GM18951 (cell line): ENCODE measurements around the gene TMEM163.

Experiments used
- POLR2A ChIP-seq: IDR thresholded peaks from 4 replicates; pipeline ENCODE4 v1.6.1; 2011; ENCODE audit warnings: mild to moderate bottlenecking; ENCODE audit not compliant: insufficient read length, insufficient read depth; ENCODE audit errors: extremely low read depth
- in situ Hi-C: fragments of 300-500 bp; cut with MboI; formaldehyde crosslinking; loops from one replicate; pipeline ENCODE4 v1.12.0; 2022; ENCODE audit warnings: low sequenced_read_pairs, mixed read lengths, inconsistent platforms; ENCODE audit not compliant: unreplicated experiment

Gene TMEM163

DNA sequence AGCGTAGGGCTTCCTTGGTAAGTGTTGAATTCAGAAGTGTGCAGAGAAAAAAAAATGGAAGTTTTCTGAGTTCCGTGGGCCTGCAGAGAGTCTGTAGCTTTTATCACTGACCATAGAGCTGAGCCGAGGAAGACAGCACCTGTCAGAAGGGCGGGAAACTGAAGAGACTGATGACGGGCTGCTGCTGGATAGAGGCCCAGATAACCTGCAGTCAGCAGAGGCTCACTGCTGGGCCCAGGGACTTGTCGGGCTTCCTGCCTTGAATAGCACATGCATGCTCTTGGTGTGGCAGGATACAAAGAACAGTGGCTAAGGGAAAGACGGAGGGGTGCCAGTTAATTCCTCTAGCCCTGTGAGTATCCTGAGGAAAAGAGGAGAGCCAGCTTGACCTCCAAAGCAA lies 298.5 kb downstream of the TMEM163 start:
- TF ChIP-seq POLR2A = no peak
- in situ Hi-C loops = no loop called here

DNA sequence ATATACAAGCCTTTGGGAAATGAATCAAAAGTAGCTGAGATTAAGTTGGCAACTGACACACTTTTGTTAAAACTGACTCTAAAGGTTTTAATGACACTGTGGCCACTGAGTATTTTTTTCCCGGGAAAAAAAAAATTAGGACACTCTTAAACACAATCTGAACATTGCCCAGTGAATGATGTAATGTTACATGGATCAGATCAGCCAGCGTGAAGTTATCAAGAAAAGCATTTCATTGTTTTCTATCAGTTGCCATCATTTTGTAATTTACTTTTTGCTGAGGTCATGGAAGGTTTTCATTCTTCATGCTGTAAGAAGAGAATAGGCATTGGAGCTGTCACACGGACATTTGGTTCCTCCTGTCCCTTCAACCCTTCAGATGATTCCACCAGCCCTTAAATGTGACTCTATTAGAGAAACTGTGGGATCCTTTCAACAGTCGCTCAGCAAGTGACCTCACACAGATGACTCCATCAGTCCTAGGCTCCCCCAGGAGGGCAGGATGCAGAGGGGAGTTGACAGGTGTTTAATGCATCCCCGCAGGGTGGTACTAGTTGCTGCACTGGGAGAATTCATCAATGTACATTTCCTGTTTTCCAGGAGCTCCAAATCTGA lies 300.7 kb downstream of the TMEM163 start:
- in situ Hi-C loops = loop anchor here (10.0 kb wide), 1 partner anchor 293 kb away; no protein-coding TSS in a partner anchor
- no peak for TF ChIP-seq POLR2A

DNA sequence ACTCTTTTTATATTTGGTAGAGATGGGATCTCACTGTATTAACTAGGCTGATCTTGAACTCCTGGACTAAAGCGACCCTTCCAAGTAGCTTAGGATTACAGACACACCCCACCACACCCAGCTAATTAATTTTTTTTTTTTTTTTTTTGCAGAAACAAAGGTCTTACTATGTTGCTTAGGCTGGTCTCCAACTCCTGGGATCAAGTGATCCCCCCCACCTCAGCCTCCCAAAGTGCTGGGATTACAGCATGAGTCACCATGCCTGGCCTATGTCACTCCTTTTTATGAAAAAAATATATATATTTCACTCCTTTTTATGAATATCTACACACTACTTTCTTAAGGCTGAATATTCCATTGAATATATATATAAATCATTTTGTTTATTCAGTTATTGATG lies 302.2 kb downstream of the TMEM163 start:
- no peak for TF ChIP-seq POLR2A
- in situ Hi-C loops = loop anchor here (10.0 kb wide), 1 partner anchor 292 kb away; no protein-coding TSS in a partner anchor

DNA sequence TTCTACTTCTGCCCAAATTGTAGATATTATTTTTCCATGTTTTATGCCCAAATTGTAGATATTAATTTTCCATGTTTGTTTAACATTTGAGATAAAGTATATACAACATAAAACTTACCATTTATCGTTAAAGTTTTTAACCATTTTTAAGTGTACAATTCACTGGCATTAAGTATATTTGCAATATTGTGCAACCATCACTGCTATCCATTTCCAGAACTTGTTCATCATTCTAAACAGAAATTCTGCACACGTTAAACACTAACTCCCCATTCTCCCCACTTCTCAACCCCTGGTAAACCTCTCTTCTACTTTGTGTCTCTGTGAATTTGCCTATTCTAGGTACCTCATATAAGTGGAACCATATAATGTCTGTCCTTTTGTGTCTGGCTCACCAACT lies 302.8 kb downstream of the TMEM163 start:
- no peak for TF ChIP-seq POLR2A
- in situ Hi-C loops = loop anchor here (10.0 kb wide), 1 partner anchor 291 kb away; no protein-coding TSS in a partner anchor

GRCh38 chr2:134413912-134414311 lies 304.9 kb downstream of the TMEM163 start:
- TF ChIP-seq POLR2A = no peak
- in situ Hi-C loops = loop anchor here (10.0 kb wide), 1 partner anchor 289 kb away; no protein-coding TSS in a partner anchor

DNA sequence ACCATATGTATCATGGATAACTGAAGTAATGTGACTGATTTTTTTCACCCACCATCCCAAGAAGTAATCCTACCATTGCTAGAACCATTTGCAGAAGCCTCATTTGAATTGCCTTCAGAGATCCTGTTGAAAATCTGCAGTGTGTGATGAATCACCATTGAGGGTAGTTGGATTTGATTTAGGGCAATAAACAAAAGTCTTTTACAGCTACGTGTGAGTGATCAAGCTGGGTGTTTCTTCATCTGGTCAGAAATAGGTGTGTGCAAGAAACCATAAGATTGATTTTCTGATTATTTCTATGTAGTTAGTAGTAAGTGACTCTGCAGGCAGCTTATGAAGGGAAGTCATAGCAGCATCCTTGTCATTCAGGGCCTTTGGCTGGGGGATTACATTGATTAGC lies 305.4 kb downstream of the TMEM163 start:
- in situ Hi-C loops = loop anchor here (10.0 kb wide), 1 partner anchor 289 kb away; no protein-coding TSS in a partner anchor
- TF ChIP-seq POLR2A = no peak

DNA sequence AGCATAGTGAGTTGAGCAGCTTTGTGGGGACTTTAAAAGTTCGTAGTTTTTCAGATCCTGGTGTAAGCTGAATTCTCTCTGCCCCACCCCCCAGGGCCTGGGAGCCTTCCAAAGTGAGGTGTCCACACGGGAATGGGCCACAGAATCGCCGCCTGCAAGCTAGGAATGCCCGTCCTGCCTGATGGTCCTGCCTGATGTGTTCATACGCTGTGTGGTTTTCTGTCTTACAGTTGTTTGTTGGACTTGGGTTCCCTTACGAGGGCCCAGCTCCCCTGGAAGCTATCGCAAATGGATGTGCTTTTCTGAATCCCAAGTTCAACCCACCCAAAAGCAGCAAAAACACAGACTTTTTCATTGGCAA lies 306.2 kb downstream of the TMEM163 start:
- no peak for TF ChIP-seq POLR2A
- in situ Hi-C loops = loop anchor here (10.0 kb wide), 1 partner anchor 288 kb away; no protein-coding TSS in a partner anchor

DNA sequence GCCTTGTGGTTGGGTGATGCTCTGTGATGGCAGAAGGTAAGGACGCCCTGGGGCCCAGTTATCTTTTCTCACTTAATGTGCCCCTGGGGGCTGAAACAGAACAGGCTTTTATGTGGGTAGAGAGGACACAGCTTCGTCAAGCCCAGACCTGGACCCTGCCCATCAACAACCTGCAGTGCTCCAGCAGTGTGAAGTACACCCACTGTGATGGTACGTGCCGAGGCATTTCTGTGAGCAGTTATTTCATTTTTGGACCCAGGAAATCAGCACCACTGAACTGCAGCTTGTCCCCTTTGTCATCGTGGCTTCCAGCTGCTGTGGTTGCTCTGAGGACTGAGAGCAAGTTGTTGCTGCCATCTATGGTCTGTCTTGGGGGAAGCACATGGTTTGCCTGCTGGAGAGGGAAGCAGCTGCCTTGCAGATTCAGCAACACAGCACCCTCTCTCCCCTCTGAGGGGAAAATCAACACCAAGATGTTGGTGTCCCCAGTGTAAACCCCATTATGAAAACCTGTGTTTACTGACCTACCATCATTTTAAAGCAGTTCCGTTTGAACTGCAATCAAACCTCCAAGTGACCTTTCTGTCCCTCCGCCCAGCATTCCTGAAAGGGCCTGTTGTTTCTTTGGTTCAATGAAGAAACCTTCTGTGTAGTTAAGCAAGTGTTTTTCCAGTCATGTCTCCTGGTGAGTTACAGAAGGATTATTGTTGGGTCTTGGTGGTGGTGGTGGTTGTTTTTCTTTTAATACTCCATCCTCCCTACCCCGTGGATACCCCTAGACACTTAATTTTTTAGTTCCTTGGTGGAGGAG lies 306.8 kb downstream of the TMEM163 start:
- TF ChIP-seq POLR2A = no peak
- in situ Hi-C loops = loop anchor here (10.0 kb wide), 1 partner anchor 287 kb away; no protein-coding TSS in a partner anchor

DNA sequence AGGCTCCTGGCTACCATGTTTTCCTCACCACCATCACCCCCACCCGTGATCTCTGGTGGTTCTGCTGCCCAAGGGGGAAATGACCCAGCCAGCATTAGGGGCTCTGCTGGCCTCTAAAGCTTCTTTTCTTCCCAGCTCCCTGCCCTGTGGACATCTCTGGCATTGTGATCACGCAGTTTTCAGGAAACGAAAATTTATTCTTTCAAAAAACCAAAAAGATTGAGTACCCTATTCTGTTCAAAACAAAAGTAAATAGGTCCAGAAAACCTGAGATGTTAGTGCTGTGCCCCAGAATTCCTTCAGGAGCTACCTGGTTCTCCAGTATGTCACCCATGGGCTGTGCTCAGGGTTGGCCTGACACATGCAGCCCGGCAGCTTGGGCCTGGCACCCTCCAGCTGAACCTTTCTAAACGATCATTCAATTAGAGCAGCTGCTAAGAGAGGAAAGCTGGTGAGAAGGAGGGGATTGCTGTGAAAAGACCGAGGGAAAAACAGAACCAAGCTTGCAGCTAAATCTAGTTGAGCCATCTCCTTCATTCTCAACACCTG lies 307.4 kb downstream of the TMEM163 start:
- TF ChIP-seq POLR2A = no peak
- in situ Hi-C loops = loop anchor here (10.0 kb wide), 1 partner anchor 287 kb away; no protein-coding TSS in a partner anchor

- TF ChIP-seq POLR2A = no peak
- in situ Hi-C loops = loop anchor here (10.0 kb wide), 1 partner anchor 286 kb away; no protein-coding TSS in a partner anchor
Measured at GRCh38 chr2:134410831-134411231, 308.0 kb downstream of the TMEM163 start.

GRCh38 chr2:134410006-134410405 lies 308.8 kb downstream of the TMEM163 start:
- no peak for TF ChIP-seq POLR2A
- in situ Hi-C loops = loop anchor here (10.0 kb wide), 1 partner anchor 285 kb away; no protein-coding TSS in a partner anchor

DNA sequence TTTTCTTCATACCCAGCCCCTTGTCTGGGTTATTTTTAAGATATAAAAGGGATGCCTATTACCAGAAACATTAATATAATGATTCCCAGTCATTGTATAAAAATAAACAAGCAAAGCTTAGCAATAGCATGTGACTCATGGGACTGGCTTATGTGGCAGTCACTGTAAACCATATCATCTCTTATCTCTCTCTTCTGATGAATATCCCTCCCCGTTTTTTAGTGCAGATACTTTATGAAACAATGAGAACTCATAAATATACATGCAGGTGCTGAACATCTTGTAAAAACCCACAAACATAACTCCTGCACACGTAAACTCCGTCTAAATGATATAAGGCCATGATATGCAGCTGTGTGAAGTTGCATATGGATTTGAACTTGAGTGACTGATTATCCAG lies 310.0 kb downstream of the TMEM163 start:
- TF ChIP-seq POLR2A = no peak
- in situ Hi-C loops = no loop called here

GRCh38 chr2:134408386-134408785 lies 310.4 kb downstream of the TMEM163 start:
- no peak for TF ChIP-seq POLR2A
- in situ Hi-C loops = no loop called here

DNA sequence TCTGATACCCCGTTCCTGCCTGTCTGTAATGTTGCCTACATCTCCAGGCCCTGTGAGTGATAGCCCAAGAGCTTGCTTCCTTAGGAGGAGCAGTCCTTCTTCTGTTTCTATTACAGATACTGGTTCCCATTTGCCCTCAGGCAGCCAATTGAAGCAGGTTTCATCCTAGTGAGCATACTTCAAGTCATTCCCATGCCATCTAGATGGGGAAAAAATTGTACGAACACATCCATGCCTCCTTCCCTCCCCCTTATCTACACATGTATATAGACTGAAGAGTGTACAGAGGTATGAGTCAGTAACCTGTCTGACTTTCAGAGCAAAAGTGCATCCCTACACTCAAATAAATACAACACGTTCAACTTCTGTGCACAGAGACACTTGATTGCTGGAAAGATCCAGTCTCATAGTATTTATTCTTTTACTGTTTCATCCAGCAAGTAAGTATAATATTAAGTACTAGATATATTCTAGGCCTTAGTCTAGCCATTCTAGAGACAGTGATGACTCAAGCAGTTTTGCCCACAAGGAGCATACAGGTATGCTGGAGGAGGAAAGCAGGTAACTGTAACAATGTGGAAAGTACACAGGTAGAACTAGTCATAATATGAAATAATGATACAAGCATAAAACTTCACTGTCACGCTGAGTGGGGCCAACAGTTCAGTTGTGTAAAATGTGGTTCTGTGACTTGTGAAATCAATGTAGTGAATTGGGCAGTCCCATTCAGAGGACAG lies 311.5 kb downstream of the TMEM163 start:
- TF ChIP-seq POLR2A = no peak
- in situ Hi-C loops = no loop called here
